ENCODE results near the gene ARPC4.

The ARPC4 gene

DNA sequence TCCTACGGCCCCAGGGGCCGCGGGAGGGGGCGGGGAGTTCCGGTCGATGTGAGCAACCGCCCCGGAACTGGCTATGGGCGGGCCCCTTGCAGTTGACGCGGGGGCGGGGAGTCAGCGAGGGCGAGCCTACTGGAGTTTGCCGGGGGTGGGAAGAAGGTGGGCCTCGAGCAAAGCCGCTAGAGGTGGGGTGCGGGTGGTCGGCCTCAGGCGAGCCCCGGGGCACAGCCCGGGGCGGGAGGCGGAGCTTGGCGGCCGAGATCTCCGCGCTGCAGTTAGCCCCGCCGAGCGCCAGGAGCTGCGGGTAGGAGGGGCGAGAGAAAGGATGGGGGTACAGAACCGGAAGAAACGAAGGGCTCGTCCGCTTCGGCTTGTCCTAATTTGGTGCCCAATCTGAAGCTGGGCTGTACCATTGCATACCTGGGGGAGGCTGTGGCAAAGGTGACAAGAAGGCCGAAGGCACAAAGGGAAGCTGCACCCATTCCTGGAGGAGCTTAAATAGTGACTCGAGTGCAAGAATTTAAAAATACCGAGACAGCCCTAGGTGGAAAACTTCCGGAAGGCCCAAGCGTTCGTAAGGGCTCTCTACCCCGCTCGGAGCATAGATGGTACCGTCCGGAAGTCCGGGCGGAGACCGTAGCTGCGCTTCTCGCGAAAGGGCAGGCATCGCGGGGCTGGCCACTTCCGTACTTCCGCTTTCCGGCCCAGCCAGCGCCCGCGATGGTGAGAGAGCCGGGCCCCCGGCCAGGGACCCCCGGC, at the start of gene ARPC4, which contains the start of gene TADA3:
ARPC4 (plus strand) TSS at position 678 of the 756 bp plus-strand sequence; CDS start at position 718, 40 bp downstream.
TADA3 (minus strand) TSS at position 69 of the 756 bp plus-strand sequence. CDS start 1,007 bp downstream, outside the sequence.
- no peak for FAIRE-seq

DNA sequence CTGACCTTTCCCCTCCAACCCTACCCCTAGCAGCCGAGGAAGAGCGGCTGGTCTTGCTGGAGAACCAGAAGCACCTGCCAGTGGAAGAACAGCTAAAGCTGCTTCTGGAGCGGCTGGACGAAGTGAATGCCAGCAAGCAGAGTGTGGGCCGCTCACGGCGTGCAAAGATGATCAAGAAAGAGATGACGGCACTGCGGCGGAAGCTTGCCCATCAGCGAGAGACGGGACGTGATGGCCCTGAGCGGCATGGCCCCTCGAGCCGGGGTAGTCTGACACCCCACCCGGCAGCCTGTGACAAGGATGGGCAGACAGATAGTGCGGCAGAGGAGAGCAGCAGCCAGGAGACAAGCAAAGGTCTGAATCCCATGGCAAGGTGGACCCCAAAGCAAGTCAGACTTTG, 49.3 kb upstream of the ARPC4 start:
- FAIRE-seq = no peak

DNA sequence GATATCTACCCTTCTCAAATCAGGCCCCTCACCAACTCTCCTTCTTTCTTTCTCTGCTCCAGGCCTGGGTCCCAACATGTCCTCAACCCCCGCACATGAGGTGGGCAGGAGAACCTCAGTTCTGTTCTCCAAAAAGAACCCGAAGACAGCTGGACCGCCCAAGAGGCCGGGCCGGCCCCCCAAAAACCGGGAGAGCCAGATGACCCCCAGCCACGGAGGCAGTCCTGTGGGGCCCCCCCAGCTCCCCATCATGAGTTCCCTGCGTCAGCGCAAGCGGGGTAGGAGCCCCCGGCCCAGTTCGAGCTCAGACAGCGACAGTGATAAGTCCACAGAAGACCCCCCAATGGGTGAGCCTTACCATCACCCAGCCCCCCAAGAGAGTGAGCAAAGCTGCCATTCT, 48.7 kb upstream of the ARPC4 start:
- no peak for FAIRE-seq

DNA sequence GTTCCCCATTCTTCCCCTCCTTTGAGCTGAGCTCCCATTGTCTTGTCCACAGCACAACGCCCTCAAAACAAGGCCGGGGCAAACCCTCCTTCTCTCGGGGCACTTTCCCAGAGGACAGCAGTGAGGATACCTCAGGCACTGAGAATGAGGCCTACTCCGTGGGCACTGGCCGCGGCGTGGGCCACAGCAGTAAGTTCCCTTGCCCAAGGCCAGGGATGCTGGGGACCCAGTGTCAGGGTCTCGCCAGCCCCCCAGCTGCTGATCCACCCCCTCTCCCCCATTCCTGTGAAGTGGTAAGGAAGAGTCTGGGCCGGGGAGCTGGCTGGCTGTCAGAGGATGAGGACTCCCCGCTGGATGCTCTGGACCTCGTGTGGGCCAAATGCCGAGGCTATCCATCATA, 47.4 kb upstream of the ARPC4 start:
- FAIRE-seq = no peak

DNA sequence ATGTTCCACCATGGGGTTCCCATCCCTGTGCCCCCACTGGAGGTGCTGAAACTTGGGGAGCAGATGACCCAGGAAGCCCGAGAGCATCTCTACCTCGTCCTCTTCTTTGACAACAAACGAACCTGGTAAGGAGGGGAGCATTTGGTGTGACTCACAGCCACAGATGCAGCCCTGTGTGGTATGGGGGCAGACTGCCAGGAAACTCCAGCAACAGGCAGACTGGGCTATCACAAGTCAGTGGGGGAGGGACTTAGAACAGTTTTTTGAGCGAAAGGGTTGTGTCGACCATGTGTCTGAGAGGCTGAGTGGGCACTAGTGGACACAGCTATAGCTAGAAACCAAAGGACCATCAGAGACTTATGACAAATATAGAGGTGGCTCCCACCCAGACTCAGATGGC, 46.6 kb upstream of the ARPC4 start:
- no peak for FAIRE-seq

DNA sequence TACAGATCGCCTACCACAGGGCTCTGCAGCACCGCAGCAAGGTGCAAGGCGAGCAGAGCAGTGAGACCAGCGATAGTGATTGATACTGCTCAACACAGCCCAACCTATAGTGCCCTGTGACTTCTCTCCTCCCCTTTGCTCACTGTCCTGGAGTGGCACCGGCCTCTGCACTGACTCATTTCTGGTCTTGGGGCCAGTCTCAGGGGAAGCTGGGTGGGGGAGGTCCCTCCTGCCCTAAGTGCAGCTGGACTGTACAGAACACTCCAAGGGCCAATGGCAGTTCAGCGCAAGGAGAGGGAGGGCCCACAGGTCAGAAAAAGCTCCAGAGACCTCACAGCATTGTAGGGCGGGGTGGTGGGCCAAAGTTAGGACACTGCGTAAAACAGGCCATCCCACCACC, 45.6 kb upstream of the ARPC4 start:
- no peak for FAIRE-seq

DNA sequence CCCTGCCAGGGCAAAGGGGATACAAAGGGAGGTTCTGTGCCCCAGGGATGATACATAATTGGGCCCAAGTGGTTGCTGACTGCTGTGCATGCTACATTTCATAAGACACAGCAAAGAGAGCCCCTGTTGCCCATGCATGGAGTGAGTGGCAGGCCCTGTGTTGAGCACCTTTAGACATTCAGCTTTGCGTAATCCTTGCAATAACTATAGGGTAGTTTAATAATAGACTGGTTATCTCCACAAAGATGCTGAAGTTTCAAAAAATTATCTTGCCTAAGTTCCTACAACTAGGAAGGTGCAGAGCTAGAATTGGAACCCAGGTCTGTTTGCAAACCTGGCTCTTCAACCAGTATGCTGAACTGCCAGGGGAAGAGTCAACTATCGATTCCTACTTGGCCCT, 44.9 kb upstream of the ARPC4 start:
- no peak for FAIRE-seq

DNA sequence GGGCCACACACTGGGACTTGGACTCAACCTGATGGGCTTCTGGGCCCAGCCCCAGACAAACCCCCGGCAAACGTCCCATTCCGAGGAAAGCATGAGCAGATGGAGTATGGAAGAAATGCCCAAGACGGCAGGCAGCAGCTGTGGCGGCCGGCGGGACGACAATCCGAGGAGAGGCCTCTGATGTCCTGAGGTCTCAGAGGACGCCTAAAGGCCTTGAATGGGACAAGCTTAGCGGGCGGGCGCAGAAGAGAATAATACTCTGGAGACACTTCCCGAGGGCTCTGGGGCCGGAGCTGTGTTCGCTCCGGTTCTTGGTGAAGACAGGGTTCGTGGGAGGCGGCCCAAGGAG, 43.6 kb upstream of the ARPC4 start:
- FAIRE-seq = no peak

DNA sequence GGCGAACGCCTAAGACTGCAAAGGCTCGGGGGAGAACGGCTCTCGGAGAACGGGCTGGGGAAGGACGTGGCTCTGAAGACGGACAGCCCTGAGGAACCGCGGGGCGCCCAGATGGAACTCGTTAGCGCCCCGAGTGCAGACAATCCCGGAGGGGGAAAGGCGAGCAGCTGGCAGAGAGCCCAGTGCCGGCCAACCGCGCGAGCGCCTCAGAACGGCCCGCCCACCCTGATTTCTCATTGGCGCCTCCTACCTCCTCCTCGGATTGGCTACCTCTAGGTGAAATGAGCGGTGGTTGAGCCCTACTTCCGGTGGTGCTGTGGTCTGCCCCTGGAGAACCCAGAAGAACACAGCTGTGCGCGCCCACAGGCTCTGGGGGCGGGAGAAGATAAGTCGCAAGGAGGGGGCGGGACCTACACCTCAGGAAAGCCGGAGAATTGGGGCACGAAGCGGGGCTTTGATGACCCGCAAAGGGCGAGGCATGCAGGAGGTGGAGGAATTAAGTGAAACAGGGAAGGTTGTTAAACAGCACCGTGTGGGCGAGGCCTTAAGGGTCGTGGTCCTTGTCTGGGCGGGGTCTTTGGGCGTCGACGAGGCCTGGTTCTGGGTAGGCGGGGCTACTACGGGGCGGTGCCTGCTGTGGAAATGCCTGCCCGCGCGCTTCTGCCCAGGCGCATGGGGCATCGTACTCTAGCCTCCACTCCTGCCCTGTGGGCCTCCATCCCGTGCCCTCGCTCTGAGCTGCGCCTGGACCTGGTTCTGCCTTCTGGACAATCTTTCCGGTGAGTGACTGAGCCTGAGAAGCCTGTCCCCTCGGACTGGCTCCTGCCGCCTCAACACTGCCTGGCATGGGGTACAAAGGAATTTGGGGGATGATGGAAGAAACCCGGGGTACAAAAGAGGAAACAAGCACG, 43.0 kb upstream of the ARPC4 start, which contains the start of gene OGG1:
OGG1 (plus strand) TSS at position 308 of the 911 bp plus-strand sequence; CDS start at position 643, 335 bp downstream.
- FAIRE-seq = no peak

DNA sequence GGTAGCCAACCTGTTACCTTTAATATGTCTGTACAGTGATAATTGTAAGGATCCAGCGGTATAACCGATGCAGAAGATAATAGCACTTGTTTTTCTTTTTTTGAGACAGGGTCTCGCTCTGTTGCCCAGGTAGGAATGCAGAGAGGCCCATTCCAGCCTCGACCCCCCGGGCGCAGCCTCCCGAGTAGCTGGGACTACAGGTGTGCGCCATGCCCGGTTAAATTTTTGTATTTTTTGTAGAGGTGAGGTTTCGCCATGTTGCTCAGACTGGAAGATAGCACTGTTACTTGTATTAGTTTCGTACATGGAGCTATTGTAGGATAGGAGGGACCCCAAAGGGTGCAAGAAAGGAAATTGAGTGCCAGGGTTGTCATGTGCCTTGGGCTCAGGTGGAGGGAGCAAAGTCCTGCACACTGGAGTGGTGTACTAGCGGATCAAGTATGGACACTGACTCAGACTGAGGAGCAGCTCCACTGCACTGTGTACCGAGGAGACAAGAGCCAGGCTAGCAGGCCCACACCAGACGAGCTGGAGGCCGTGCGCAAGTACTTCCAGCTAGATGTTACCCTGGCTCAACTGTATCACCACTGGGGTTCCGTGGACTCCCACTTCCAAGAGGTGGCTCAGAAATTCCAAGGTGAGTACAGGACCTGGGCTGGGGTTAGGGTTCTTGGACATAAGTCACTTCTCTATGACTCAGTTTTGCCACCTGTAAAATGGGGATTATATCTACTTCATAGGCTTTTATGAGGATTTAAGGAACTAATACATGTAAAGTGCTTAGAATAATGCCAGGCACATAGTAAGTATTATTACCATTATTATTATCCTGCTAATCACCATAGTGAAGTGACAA, 42.1 kb upstream of the ARPC4 start:
- no peak for FAIRE-seq

DNA sequence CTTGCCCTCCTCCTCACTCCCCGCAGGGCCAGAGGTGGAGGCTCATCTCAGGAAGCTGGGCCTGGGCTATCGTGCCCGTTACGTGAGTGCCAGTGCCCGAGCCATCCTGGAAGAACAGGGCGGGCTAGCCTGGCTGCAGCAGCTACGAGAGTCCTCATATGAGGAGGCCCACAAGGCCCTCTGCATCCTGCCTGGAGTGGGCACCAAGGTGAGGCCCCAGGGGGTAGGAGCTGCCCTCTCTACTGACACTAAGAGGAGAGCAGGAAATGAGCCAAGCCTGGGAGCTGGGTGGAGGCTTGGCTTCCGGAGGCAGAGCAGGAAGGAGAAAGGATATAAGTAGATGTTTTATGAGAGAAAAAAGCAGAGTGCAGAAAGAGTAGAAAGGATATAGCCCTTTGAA, 38.2 kb upstream of the ARPC4 start:
- no peak for FAIRE-seq

DNA sequence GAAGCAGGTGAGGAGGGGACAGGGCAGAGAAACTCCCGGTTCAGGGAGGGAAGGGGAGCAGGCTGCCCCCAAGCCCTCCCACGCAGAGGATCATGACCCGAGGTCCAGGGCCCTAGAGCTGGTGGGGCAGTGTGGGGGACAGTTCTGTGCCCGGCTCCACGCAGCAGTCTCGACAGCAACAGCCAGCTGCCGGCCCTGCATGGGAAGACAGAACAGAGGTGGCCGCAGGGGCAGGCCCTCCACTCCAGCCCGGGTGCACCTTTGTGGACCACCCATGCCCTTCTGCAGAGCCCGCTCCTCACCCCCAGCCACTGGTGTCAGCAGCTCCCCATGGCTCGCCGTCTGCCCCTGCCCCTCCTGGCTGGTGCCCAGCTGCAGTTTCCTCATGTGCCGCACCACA, 35.5 kb upstream of the ARPC4 start:
- no peak for FAIRE-seq

DNA sequence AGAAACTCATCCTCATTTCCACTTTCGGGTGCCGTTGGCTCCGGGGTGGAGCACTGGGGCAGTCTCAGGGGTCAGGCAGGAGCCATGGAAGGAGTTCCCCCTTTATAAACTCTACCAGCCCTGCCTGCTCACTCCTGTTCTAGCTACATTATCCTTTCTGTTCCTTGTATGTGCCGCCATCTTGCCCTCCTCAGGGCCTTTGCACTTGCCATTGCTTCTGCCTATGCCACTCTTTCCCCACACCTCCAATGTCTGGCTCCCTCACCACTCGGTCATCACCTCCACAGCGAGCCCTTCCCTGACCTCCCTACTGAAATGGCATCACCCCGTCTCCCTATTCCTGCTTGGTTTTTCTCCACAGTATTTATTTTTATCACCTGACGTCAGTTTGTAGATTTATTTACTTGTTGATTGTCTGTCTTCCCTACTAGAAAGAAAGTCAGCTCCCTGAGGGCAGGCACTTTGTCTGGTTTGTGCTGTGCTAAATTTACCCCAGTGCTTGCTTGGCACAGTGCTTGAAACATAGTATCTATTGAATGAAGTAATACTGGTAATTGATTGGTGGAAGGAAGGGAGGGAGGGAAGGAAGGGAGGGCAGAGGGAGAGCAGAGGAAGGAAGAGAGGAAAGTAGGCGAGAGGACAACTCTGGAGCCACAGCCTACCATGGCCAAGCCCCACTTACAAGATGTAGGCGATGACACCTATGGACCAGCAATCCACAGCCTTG, 31.9 kb upstream of the ARPC4 start:
- no peak for FAIRE-seq

DNA sequence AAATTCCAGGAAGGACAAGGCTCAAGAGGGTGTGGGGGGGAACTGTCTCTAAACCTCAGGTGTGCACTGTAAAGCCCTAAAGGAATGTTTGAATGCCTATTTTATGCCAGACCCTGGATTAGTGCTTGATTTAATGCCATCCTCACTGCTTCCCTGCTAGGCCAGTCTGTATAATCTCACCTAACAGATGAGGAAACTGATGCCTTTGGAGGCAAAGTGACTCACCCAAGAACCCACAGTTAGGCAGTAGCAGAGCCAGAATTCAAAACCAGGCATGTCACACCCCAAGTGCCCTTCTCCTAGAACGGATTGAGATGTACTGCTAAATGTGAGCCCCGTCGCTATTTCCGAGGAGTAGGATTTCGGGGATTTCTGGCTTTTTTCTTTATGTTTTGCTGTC, 31.0 kb upstream of the ARPC4 start:
- no peak for FAIRE-seq

DNA sequence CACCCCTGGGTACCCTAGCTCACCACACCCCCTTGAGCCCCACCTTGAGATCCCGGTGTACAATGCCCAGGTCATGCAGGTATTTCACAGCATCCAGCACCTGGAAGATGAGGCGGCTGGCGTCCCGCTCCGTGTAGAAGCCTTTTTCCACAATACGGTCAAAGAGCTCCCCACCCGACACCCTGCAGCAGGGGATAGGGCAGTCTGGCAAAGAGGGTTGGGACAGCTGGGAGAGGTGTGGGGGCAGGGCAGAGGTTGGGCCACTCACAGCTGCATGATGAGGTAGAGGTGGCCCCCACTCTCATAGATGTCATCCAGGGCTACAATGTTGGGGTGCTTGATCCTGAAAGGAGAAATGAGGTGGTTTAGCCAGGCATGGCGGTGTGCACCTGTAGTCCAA, 30.0 kb upstream of the ARPC4 start:
- FAIRE-seq = no peak

DNA sequence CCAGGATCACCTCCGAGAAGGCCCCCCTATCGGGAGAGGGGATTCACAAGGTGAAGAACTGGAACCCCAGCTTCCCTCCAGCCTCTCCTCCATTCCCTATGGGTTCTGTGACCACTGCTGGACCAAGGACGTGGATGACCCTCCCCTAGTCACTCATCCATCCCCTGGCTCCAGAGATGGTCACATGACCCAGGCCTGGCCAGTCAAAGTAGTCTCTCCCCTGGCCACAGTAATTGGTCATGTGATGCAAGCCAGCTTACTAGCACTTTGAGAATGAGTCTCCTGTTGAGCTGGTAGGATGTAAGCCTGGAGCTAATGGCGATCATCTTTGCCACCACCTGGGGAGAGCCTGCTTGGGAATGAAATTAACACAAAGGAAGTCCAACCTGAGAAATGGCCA, 27.0 kb upstream of the ARPC4 start:
- FAIRE-seq = no peak

DNA sequence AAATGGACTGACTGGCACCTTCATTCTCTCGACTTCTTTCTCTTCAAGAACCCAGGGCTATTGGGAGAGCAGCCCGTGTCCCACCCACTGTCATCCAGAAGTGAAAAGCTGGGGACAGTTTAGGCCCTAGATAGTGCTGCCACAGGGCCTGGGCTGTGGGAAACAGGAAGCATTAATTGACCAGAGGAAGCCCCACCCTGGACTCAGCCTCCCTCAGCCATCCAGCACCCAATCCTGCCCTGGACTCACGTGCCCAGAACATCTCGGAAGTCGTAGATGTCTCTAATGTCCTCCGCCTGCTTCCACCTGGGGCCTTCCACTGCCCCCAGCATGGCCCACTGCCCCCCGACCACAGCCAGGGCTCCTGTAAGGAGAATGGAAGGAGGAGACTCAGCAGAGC, 25.5 kb upstream of the ARPC4 start:
- FAIRE-seq = no peak

DNA sequence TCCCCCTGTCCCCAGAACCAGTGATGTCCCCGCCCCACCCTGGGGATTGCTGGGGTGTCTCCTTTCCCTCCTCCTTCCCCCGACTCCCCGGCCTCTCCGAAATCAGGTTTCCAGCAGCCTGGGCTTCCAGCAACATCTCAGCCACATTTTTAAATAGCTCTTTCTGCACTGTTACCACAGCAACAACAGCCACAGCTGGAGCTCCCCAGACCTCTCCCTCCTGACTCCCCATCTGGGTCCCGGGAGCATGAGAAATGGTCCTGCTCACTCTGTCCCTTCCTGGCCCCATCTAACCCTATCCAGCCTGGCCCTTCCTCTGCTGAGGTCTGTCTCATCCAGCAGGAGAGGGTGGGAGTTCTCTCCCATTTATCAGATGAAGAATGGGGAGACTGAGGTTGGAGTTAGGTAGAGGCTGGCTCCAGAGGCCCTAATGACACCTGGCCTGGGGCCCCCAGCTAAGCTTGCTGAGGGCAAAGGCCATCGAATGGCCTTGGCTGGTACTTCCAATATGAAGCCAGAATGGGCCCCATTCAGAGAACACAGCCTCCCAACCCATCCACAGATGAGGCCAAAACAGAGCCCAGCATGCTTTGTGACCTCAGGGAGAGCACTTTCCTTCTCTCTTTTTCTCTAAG, 24.6 kb upstream of the ARPC4 start:
- no peak for FAIRE-seq

DNA sequence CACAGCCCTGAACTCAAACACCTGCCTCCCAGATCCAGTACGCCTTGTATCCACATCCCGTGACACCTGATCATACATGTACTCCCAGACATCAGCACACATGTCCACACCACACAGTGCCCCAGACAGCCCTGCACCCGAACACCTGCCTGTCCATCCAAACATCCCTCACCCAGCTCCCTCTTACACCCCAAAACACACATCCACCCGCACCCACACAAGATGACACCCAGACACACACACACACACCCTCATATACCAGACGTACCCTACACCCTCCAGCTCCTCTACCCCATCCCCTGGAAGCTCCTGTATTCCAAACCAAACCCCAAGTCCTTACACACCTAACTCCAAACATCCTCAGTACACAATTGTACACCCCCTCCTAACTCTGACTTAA, 23.9 kb upstream of the ARPC4 start:
- FAIRE-seq = no peak

DNA sequence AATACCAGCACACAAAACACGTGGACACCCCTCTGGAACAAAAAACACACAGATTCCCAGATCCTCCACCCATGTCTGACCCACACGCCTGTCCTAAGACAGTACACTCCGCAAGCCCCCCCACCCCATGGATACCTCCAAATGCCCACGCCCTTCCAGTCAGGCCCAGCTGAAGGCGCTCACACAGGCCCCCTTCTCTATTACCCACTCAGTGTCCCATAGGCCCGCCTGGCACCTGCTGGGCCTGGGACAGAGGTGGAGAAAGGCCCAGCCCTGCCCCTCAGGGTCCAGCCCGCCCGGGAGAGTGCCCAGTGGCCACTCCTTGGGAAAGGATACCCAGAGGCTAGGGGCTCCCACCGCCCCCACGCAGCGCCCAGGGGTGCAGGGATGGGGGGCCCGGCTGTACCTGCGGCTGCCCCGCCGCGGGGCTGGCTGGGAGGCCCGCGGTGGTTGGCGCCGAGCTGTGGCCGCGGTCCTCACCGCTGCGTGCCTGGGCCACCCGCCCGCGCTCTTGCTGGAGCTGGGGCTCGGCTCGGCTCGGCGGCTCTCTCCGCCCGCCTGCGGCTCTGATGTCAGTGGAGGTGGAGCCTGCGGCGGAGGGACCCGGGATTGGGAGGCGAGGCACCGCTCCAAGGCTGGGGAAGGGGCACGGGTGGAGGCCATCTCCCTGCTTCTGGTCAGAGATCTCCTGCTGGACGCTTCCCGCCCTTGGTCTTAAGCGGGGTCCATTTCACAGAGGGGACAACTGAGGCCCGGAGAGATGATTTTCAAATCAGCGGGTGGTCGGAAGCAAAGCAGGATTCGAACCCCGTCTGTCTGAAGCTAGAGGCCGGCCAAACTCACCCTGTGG, 23.2 kb upstream of the ARPC4 start, which contains the start of gene CAMK1:
CAMK1 (minus strand) TSS at position 522 of the 850 bp plus-strand sequence. CDS start 2,198 bp downstream, outside the sequence.
- no peak for FAIRE-seq

All from colon (tissue), 2 donors.